HCT116 (cell line): ENCODE results near the gene MRTFB. TPM values are rescaled to one million over a fixed set of nuclear protein-coding genes. Genes with fewer than 3 reads are reported as not detected.

ENCODE experiments used
- ATAC-seq: fragments of 200-7000 bp; cut with Tn5 transposase; 2 replicates; pipeline ENCODE4 v1.9.1; 2020; ENCODE audit warnings: mild to moderate bottlenecking, moderate library complexity
- BruUV-seq: library from RNA; stranded (reverse); fragments of 400-500 nt; replicated peaks from 2 replicates; lab custom pipeline; 2021; lab: Mats Ljungman, UMichigan
- CTCF ChIA-PET: fragments of 300-600 bp; sonication (Branson Sonifier 250); formaldehyde crosslinking; loops from one replicate; lab custom pipeline; 2021; ENCODE audit warnings: antibody characterized with exemption; lab: Charles Lee
- POLR2A ChIA-PET: fragments of 300-600, 350-600 bp; sonication (Branson Sonifier 250); formaldehyde crosslinking; loops from one replicate; lab custom pipeline; 2021; ENCODE audit warnings: antibody characterized with exemption; lab: Charles Lee
- RAD21 ChIA-PET, 2 experiments: fragments of 300-600 bp; sonication (Branson Sonifier 250); formaldehyde crosslinking; loops; one replicate each; lab custom pipeline; 2023; ENCODE audit warnings: low total read pairs in 2 of 2; ENCODE audit not compliant: uncharacterized antibody in 2 of 2, unreplicated experiment in 2 of 2, low non-redundant PET in 1 of 2; lab: Charles Lee
- DNase-seq: peaks from one replicate; pipeline ENCODE4 v3.0.0-alpha.2; 2010; ENCODE audit warnings: low read depth, low spot score
- H2AFZ ChIP-seq: fragments of 200-600 bp; shearing (Covaris generic), sonication (generic); 2 replicates; pipeline ENCODE4 v1.6.1; 2017; ENCODE audit warnings: low read depth, mixed run types, mixed read lengths, antibody characterized with exemption, low read length; ENCODE audit not compliant: poor library complexity, severe bottlenecking
- H3K27ac ChIP-seq: 2 replicates; pipeline ENCODE4 v1.5.1; 2012; ENCODE audit warnings: low read depth, low read length
- H3K27me3 ChIP-seq: fragments of 200-600 bp; sonication (generic); 2 replicates; pipeline ENCODE4 v1.6.1; 2016; ENCODE audit warnings: mixed run types, low read length, mixed read lengths; ENCODE audit not compliant: insufficient read depth
- H3K36me3 ChIP-seq, 2 experiments: fragments of 200-500 bp in 1 of 2; fragments of 200-600 bp in 1 of 2; sonication (Bioruptor generic) in 1 of 2; sonication (generic) in 1 of 2; 2 replicates each; pipeline versions ENCODE4 v1.5.1 to v1.6.1; 2014 to 2016; ENCODE audit warnings: low read length in 2 of 2, inconsistent platforms in 1 of 2, mixed read lengths in 1 of 2, mixed run types in 1 of 2; ENCODE audit not compliant: insufficient read depth in 2 of 2, control insufficient read depth in 1 of 2
- H3K4me1 ChIP-seq, 2 experiments: fragments of 200-600 bp in 1 of 2; sonication (generic) in 1 of 2; 2 replicates each; pipeline versions ENCODE4 v1.5.1 to v1.6.1; 2012 to 2017; ENCODE audit warnings: low read length in 2 of 2, inconsistent platforms in 1 of 2, mild to moderate bottlenecking in 1 of 2, mixed read lengths in 1 of 2, mixed run types in 1 of 2, moderate library complexity in 1 of 2; ENCODE audit not compliant: insufficient read depth in 2 of 2, control insufficient read depth in 1 of 2
- H3K4me2 ChIP-seq: fragments of 200-600 bp; sonication (generic); 2 replicates; pipeline ENCODE4 v1.6.1; 2017; ENCODE audit warnings: mixed run types, low read length, mixed read lengths
- H3K4me3 ChIP-seq, 2 experiments: fragments of 200-600 bp in 1 of 2; sonication (generic) in 1 of 2; replicated peaks in 1 of 2; 2 replicates each; pipeline ENCODE4 v1.5.1; 2011 to 2016; ENCODE audit warnings: low read length in 2 of 2, control low read depth in 1 of 2, low read depth in 1 of 2, mild to moderate bottlenecking in 1 of 2, mixed read lengths in 1 of 2, mixed run types in 1 of 2
- H3K79me2 ChIP-seq: fragments of 200-600 bp; sonication (generic); 2 replicates; pipeline ENCODE4 v1.6.1; 2017; ENCODE audit warnings: mild to moderate bottlenecking, mixed run types, low read length, moderate library complexity, mixed read lengths; ENCODE audit not compliant: insufficient read depth
- H3K9ac ChIP-seq: fragments of 200-600 bp; sonication (generic); 2 replicates; pipeline ENCODE4 v1.6.1; 2016; ENCODE audit warnings: low read length, mixed read lengths
- H3K9me2 ChIP-seq: fragments of 200-600 bp; sonication (generic), shearing (Covaris generic); 2 replicates; pipeline ENCODE4 v1.6.1; 2017; ENCODE audit warnings: mixed run types, mild to moderate bottlenecking, moderate library complexity; ENCODE audit not compliant: insufficient read depth
- H3K9me3 ChIP-seq, 2 experiments: fragments of 200-500 bp in 1 of 2; fragments of 200-600 bp in 1 of 2; sonication (Bioruptor generic) in 1 of 2; sonication (generic) in 1 of 2; 2 replicates each; pipeline ENCODE4 v1.6.1; 2014 to 2017; ENCODE audit warnings: low read length in 2 of 2, mixed read lengths in 2 of 2, inconsistent platforms in 1 of 2, low read depth in 1 of 2, mild to moderate bottlenecking in 1 of 2, mixed run types in 1 of 2, moderate library complexity in 1 of 2; ENCODE audit not compliant: control insufficient read depth in 1 of 2, insufficient read depth in 1 of 2
- H4K20me1 ChIP-seq: fragments of 200-600 bp; sonication (generic), shearing (Covaris generic); 2 replicates; pipeline ENCODE4 v1.6.1; 2017; ENCODE audit warnings: mixed run types, mild to moderate bottlenecking, moderate library complexity; ENCODE audit not compliant: insufficient read depth
- CBX3 ChIP-seq: IDR thresholded peaks from 2 replicates; pipeline ENCODE4 v1.6.1; 2012; ENCODE audit warnings: low read depth
- CEBPB ChIP-seq: IDR thresholded peaks from 2 replicates; pipeline ENCODE4 v1.6.1; 2012; ENCODE audit warnings: low read depth
- CTCF ChIP-seq, 3 experiments: fragments of 200-600 bp in 1 of 3; sonication (generic) in 1 of 3; IDR thresholded peaks in 2 of 3; conservative IDR thresholded peaks in 1 of 3; 2 replicates each; pipeline ENCODE4 v1.5.1; 2012 to 2017; ENCODE audit warnings: low read depth in 2 of 3, low read length in 2 of 3, antibody characterized with exemption in 1 of 3, borderline replicate concordance in 1 of 3, control low read depth in 1 of 3, mild to moderate bottlenecking in 1 of 3, mixed read lengths in 1 of 3, mixed run types in 1 of 3, moderate library complexity in 1 of 3; ENCODE audit not compliant: insufficient read depth in 1 of 3
- EGR1 ChIP-seq: IDR thresholded peaks from 2 replicates; pipeline ENCODE4 v1.6.1; 2012; ENCODE audit warnings: low read depth
- ELF1 ChIP-seq: IDR thresholded peaks from 2 replicates; pipeline ENCODE4 v1.6.1; 2012; ENCODE audit warnings: low read depth, borderline replicate concordance
- EZH2phosphoT487 ChIP-seq: fragments of 200-600 bp; IDR thresholded peaks from 2 replicates; pipeline ENCODE4 v1.6.1; 2018; ENCODE audit warnings: antibody characterized with exemption, borderline replicate concordance
- FOSL1 ChIP-seq: IDR thresholded peaks from 2 replicates; pipeline ENCODE4 v1.6.1; 2012; ENCODE audit warnings: low read depth
- JUND ChIP-seq: IDR thresholded peaks from 2 replicates; pipeline ENCODE4 v1.6.1; 2012
- POLR2A ChIP-seq: IDR thresholded peaks from 2 replicates; pipeline ENCODE4 v1.7.0; 2011; ENCODE audit warnings: borderline replicate concordance; ENCODE audit not compliant: insufficient read depth, insufficient read length; ENCODE audit errors: extremely low read depth
- POLR2AphosphoS5 ChIP-seq: IDR thresholded peaks from 2 replicates; pipeline ENCODE4 v1.6.1; 2011; ENCODE audit warnings: mild to moderate bottlenecking, low read depth, low read length, moderate library complexity
- SIN3A ChIP-seq: IDR thresholded peaks from 2 replicates; pipeline ENCODE4 v1.6.1; 2012; ENCODE audit warnings: low read depth
- SP1 ChIP-seq: IDR thresholded peaks from 2 replicates; pipeline ENCODE4 v1.6.1; 2012; ENCODE audit warnings: low read depth
- TCF7L2 ChIP-seq: IDR thresholded peaks from 2 replicates; pipeline ENCODE4 v1.7.0; 2011; ENCODE audit warnings: borderline replicate concordance, inconsistent platforms; ENCODE audit not compliant: insufficient read depth, insufficient read length; ENCODE audit errors: extremely low read depth
- ZBTB33 ChIP-seq: IDR thresholded peaks from 2 replicates; pipeline ENCODE4 v1.6.1; 2011; ENCODE audit warnings: mild to moderate bottlenecking, low read length, moderate library complexity; ENCODE audit not compliant: insufficient replicate concordance; ENCODE audit errors: extremely low read depth
- ZFX ChIP-seq: fragments of 450-650 bp; IDR thresholded peaks from 2 replicates; pipeline ENCODE4 v1.6.1; 2017
- ZNF274 ChIP-seq: fragments of 200-500 bp; sonication (Bioruptor generic); IDR thresholded peaks from 2 replicates; pipeline ENCODE4 v1.6.1; 2014; ENCODE audit warnings: mild to moderate bottlenecking, low read depth, low read length, inconsistent platforms
- intact Hi-C: fragments of 100-400 bp; cut with micrococcal nuclease; formaldehyde crosslinking; loops from 2 replicates; pipeline ENCODE4 v1.10.0; 2022
- total RNA-seq: library from RNA; stranded (reverse); gene quantifications from one replicate; pipeline ENCODE4 v1.2.1, GENCODE V29; 2021; ENCODE audit not compliant: unreplicated experiment

Gene MRTFB
- total RNA-seq, 1 experiment from 2014 or later, result 39.0 TPM

DNA sequence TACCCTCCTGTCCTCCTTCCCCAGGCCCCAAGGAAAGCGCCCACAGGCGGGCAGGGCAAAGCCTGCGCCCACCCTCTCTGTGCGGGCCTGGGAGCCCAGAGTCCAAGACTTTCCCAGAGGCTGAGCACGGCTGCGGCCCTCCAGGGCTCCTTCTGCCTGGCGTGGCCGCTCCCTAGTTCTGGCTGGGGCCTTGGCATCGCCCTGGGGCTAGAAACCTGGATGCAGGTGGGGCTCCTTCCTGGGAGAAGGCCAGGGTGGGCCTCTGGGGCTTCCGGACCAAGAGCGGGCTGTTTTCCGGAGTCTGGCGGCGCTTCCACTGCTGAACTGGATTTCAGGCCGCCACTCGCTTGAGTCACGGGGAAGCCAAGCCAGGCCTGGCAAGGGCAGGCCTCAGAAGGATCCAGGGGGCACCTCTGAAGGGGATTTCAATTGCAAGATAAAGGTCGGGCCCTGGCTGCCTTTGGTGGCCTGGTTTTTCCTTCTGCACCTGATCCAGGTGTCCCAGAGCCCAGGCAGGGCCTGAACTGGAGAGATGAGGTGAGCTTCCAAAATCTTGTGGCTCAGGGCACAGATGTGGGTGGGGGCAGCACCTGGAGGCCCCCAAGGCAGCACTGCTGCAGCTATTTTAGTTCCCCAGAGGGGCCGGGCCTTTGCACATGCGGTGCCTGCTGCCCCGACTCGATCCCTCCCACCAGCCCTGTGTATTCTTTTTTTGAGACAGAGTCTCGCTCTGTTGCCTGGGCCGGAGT lies 227.4 kb downstream of the MRTFB start:
- H3K9me2 ChIP-seq, result no peaks in the 10 kb centered on the region
- DNase-seq (no peak), ATAC-seq (no peak)
- peaks cover 5 to 16% of the 10 kb centered on the region in 2 experiments for H3K4me1 ChIP-seq
- CTCF ChIA-PET, result interaction anchor here (1.0 kb wide), 1 partner anchor 379 kb away, joined by 3 read pairs; the partner anchor contains the start of gene ERCC4
- no TSS peak for BruUV-seq
- TF ChIP-seq SIN3A, result no peak
- no peak for TF ChIP-seq EZH2phosphoT487
- TF ChIP-seq ELF1, result no peak
- no peak for TF ChIP-seq CBX3
- no peak for TF ChIP-seq POLR2A
- TF ChIP-seq TCF7L2, result no peak
- TF ChIP-seq ZBTB33, result no peak
- TF ChIP-seq CTCF (IDR thresholded peaks at IDR 0.05 in 2 of 3, conservative IDR thresholded peaks at IDR 0.05 in 1 of 3; ENCODE audit: borderline replicate concordance in 1 of 3, insufficient read depth in 1 of 3, low read depth in 2 of 3, low read length in 2 of 3), result no peak
- no peak for TF ChIP-seq EGR1
- TF ChIP-seq SP1, result no peak
- no peak for TF ChIP-seq JUND
- TF ChIP-seq CEBPB, result no peak
- no peak for TF ChIP-seq ZFX
- TF ChIP-seq ZNF274, result no peak
- no peak for TF ChIP-seq POLR2AphosphoS5
- no peak for TF ChIP-seq FOSL1
- TF ChIP-seq, all 23 proteins: peak for 0
- ChIA-PET RAD21 (no interaction called here), POLR2A (no interaction called here)
- Histone ChIP-seq H3K9ac (no peak overlapping the region), H3K79me2 (peaks cover 14% of the 10 kb centered on the region), H3K4me3 (no peak overlapping the region), H3K27ac (no peak overlapping the region), H3K36me3 (no peaks in the 10 kb centered on the region), H3K4me2 (no peak overlapping the region), H2AFZ (no peak overlapping the region), H3K9me3 (no peaks in the 10 kb centered on the region), H3K27me3 (no peaks in the 10 kb centered on the region), H4K20me1 (no peaks in the 10 kb centered on the region)
- intact Hi-C loops, result no loop called here
